ENCODE data around the gene PLEKHM2.

Gene PLEKHM2

GRCh38 chr1:15758953-15759661 lies 75.0 kb downstream of the PLEKHM2 start:
- DNase-seq (ENCODE audit: low read depth in 2 of 2): no peak

- DNase-seq (ENCODE audit: low read depth in 2 of 2): no peak
Observed at GRCh38 chr1:15760520-15761211, 76.5 kb downstream of the PLEKHM2 start.

- DNase-seq (ENCODE audit: low read depth in 2 of 2): no peak
Observed at GRCh38 chr1:15761366-15762128, 77.4 kb downstream of the PLEKHM2 start.

GRCh38 chr1:15762546-15762945 lies 78.4 kb downstream of the PLEKHM2 start:
- no peak for DNase-seq (ENCODE audit: low read depth in 2 of 2)

- no peak for DNase-seq (ENCODE audit: low read depth in 2 of 2)
Observed at GRCh38 chr1:15764269-15764764, 80.2 kb downstream of the PLEKHM2 start.

GRCh38 chr1:15764890-15765289 lies 80.8 kb downstream of the PLEKHM2 start:
- DNase-seq (ENCODE audit: low read depth in 2 of 2): no peak

GRCh38 chr1:15765495-15766194 lies 81.5 kb downstream of the PLEKHM2 start:
- DNase-seq (ENCODE audit: low read depth in 2 of 2): no peak

GRCh38 chr1:15767941-15768340 lies 83.8 kb downstream of the PLEKHM2 start:
- no peak for DNase-seq (ENCODE audit: low read depth in 2 of 2)

GRCh38 chr1:15768388-15768787 lies 84.3 kb downstream of the PLEKHM2 start:
- DNase-seq (ENCODE audit: low read depth in 2 of 2): no peak

GRCh38 chr1:15770313-15770962 lies 86.3 kb downstream of the PLEKHM2 start:
- no peak for DNase-seq (ENCODE audit: low read depth in 2 of 2)

- no peak for DNase-seq (ENCODE audit: low read depth in 2 of 2)
Observed at GRCh38 chr1:15771836-15772515, 87.9 kb downstream of the PLEKHM2 start.

- DNase-seq (ENCODE audit: low read depth in 2 of 2): no peak
Observed at GRCh38 chr1:15775706-15776105, 91.6 kb downstream of the PLEKHM2 start.

- no peak for DNase-seq (ENCODE audit: low read depth in 2 of 2)
Observed at GRCh38 chr1:15777909-15778707, 94.0 kb downstream of the PLEKHM2 start.

Data from stimulated activated CD4-positive, alpha-beta T cell treated with anti-CD3 and anti-CD28 coated beads, Interleukin-1b, Interleukin-23, amount 100 ng/mL, for 4 hours (primary cell).